ENCODE measurements around the gene RPTOR. TPM values are rescaled to one million over a fixed set of nuclear protein-coding genes. Genes with fewer than 3 reads are reported as not detected.

Gene RPTOR
- total RNA-seq, 4 donors from 2014 or later, result 34.1 to 65.8 (median 43.6) TPM

DNA sequence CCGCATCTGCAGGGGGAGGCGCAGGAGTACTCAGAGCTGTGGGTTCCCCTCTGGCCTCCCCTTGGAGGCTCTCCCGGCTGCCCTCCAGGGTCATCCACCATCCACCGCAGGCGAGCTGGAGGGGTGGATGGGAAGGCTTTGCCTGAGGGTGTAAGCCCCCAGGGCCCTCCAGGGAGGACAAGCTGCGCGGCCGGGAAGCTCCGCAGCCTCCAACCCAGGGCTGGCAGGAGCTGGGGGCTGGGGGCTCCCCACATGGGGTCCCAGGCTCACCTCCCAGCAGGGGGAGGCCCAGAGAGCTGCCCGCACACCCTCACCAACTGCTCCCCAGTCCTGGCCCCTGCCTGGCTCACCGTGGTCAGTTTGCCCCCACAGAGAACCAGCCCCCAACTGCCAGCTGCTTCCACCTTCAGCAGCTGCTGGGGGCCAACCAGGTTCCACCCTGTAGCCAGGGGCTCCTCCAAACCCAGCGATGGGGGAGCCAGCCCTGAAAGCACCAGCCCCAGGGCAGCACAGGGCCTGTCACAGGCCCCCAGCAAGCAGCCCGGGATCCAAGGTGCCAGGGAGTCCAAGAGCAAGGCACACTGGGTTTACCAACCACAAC, 427.2 kb downstream of the RPTOR start:
- no peak overlapping the region for H3K4me3 ChIP-seq
- peaks cover 26 to 41% (median 37%) of the 10 kb centered on the region in 4 donors for H3K4me1 ChIP-seq
- H3K36me3 ChIP-seq, result no peaks in the 10 kb centered on the region
- no peak overlapping the region for H3K27ac ChIP-seq (replicated peaks in 1 of 4)
- peaks cover 0 to 14% (median 0%) of the 10 kb centered on the region in 4 donors for H3K27me3 ChIP-seq
- TF ChIP-seq EP300 (IDR thresholded peaks at IDR 0.05) (no peak), CTCF (IDR thresholded peaks at IDR 0.05) (no peak), POLR2A (IDR thresholded peaks at IDR 0.05; ENCODE audit: low read depth) (no peak), POLR2AphosphoS5 (IDR thresholded peaks at IDR 0.05) (no peak)
- 90% methylated on average over 2 of the region's 13 CpGs for WGBS
- no peaks in the 10 kb centered on the region for H3K9me3 ChIP-seq
- DNase-seq (ENCODE audit: extremely low spot score), result no peak
- intact Hi-C loops (cut with DNase I), result no loop called here

DNA sequence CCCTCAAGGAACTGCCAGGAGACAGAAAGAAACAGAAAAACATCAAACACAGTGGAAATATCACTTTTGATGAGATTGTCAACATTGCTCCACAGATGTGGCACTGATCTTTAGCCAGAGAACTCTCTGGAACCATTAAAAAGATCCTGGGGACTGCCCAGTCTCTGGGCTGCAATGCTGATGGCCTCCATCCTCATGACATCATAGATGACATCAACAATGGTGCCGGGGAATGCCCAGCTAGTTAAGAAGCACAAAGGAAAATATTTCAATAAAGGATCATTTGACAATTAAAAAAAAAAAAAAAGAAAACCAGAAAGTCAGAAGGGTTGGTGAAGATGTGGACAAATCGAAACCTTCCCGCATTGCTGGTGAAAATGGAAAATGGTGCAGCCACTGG, 432.1 kb downstream of the RPTOR start:
- H3K36me3 ChIP-seq, result no peaks in the 10 kb centered on the region
- no peak overlapping the region for H3K4me3 ChIP-seq
- intact Hi-C loops (cut with DNase I), result no loop called here
- TF ChIP-seq EP300 (IDR thresholded peaks at IDR 0.05) (no peak), POLR2A (IDR thresholded peaks at IDR 0.05; ENCODE audit: low read depth) (no peak), CTCF (IDR thresholded peaks at IDR 0.05) (no peak), POLR2AphosphoS5 (IDR thresholded peaks at IDR 0.05) (no peak)
- WGBS, result 95% methylated on average over 3 of the region's 3 CpGs
- H3K27ac ChIP-seq (replicated peaks in 1 of 4), result no peak overlapping the region
- peaks cover 7 to 24% (median 15%) of the 10 kb centered on the region in 4 donors for H3K4me1 ChIP-seq
- no peak for DNase-seq (ENCODE audit: extremely low spot score)
- H3K27me3 ChIP-seq, result peaks cover 0 to 16% (median 1%) of the 10 kb centered on the region in 4 donors
- H3K9me3 ChIP-seq, result no peaks in the 10 kb centered on the region

DNA sequence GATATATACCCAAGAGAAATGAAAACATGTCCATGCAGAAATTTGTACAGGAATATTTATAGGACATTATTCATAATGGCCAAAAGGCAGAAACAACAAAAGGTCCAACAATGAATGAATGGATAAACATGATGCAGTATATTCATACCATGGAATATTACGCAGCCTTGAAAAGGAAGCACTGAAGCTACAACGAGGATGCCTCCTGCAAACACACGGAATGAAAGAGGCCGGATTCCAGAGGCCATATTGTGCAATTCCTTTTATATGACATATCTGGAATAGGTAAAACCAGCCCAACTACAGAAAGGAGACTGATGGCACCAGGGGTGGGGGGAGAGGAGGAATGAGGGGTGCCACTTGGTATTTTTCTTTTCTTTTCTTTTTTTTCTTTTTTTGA, 432.5 kb downstream of the RPTOR start:
- Histone ChIP-seq H3K27me3 (peaks cover 0 to 11% (median 1%) of the 10 kb centered on the region in 4 donors), H3K36me3 (no peaks in the 10 kb centered on the region), H3K9me3 (no peaks in the 10 kb centered on the region), H3K4me3 (no peak overlapping the region), H3K4me1 (peaks cover 7 to 24% (median 15%) of the 10 kb centered on the region in 4 donors), H3K27ac (replicated peaks in 1 of 4) (no peak overlapping the region)
- 90% methylated on average over 4 of the region's 4 CpGs for WGBS
- no peak for DNase-seq (ENCODE audit: extremely low spot score)
- TF ChIP-seq EP300 (IDR thresholded peaks at IDR 0.05), result no peak
- no peak for TF ChIP-seq POLR2AphosphoS5 (IDR thresholded peaks at IDR 0.05)
- TF ChIP-seq CTCF (IDR thresholded peaks at IDR 0.05), result no peak
- no peak for TF ChIP-seq POLR2A (IDR thresholded peaks at IDR 0.05; ENCODE audit: low read depth)
- intact Hi-C loops (cut with DNase I), result no loop called here

DNA sequence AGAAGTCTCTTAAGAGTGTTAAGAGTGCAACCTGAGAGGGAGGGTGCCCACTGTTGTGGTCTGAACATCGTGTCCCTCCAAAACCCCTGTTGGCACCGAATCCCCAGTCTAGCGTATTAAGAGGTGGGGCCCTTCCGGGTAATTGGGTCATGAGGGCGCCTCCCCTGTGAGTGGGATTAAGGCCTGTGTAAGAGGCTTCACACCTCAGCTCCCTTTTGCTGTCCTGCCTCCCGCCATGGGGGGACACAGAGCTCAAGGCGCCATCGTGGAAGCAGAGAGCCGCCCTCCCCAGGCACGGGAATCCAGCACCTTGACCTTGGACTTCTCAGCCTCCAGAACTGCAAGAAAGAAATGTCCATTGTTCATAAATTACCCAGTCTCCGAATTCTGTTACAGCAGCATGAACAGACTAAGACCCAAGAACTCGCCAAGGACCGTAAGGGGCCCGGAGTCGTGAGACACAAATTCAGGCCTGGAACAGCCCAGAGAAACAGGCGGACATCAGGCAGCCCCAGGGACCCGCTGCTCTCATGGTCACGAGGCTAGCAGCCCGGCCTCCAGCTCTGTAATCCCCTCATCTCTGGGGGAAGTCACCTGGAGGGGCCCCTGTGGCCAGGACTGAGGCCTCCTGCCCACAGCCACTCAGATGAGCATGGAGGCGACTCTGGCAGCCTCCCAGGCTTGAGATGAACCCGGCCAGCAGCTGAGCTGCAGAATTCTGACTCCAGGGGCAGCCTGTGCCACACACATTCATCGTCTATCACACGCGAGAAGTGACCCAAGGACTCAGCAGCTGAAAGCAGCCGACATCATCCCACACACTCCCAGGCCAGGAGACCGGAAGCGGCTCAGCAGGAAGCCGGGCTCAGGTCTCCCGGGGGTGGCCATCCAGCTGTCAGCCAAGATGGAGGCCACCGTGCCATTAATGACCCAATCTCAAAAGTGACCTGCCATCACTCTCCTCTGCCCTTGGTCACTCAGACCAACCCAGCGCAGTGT, 434.2 kb downstream of the RPTOR start:
- TF ChIP-seq CTCF (IDR thresholded peaks at IDR 0.05) (no peak), POLR2AphosphoS5 (IDR thresholded peaks at IDR 0.05) (no peak), POLR2A (IDR thresholded peaks at IDR 0.05; ENCODE audit: low read depth) (no peak), EP300 (IDR thresholded peaks at IDR 0.05) (no peak)
- 89% methylated on average over 25 of the region's 31 CpGs for WGBS
- Histone ChIP-seq H3K4me1 (peaks cover 7 to 25% (median 16%) of the 10 kb centered on the region in 4 donors), H3K27ac (replicated peaks in 1 of 4) (no peak overlapping the region), H3K36me3 (no peaks in the 10 kb centered on the region), H3K27me3 (peaks cover 0 to 9% (median 1%) of the 10 kb centered on the region in 4 donors), H3K4me3 (no peak overlapping the region), H3K9me3 (no peaks in the 10 kb centered on the region)
- no peak for DNase-seq (ENCODE audit: extremely low spot score)
- intact Hi-C loops (cut with DNase I), result no loop called here

All from esophagus muscularis mucosa (tissue), 4 donors.